Activated T-cell treated with anti-CD3 and anti-CD28 coated beads, Interleukin-2, amount 50 U/mL, for 72 hours (primary cell): ENCODE data around the gene RNF181. TPM values are rescaled to one million over a fixed set of nuclear protein-coding genes. Genes with fewer than 3 reads are reported as not detected.

Experiments
- ATAC-seq, 2 donors: fragments of 150-1000 bp; cut with Tn5 transposase; replicated peaks in 1 of 2; 2 replicates each; pipeline ENCODE4 v1.10.0; 2021; ENCODE audit warnings: moderate library complexity in 2 of 2, mild to moderate bottlenecking in 1 of 2
- DNase-seq, 2 donors: peaks; one replicate each; pipeline ENCODE4 v3.0.0; 2021 to 2022; ENCODE audit warnings: mixed read lengths in 1 of 2
- H3K27ac Mint-ChIP-seq: one replicate; pipeline ENCODE4 v1.8.0; 2022; ENCODE audit warnings: mild to moderate bottlenecking, moderate library complexity, mixed read lengths
- H3K27me3 Mint-ChIP-seq: one replicate; pipeline ENCODE4 v1.8.0; 2022; ENCODE audit warnings: low read depth, mixed read lengths
- H3K36me3 Mint-ChIP-seq, 2 donors: one replicate each; pipeline ENCODE4 v1.8.0; 2022; ENCODE audit warnings: mixed read lengths in 2 of 2, mild to moderate bottlenecking in 1 of 2; ENCODE audit not compliant: insufficient read depth in 2 of 2
- H3K4me1 Mint-ChIP-seq: one replicate; pipeline ENCODE4 v1.8.0; 2022; ENCODE audit warnings: low read depth, mixed read lengths
- H3K4me3 Mint-ChIP-seq, 2 donors: one replicate each; pipeline ENCODE4 v1.8.0; 2022; ENCODE audit warnings: mild to moderate bottlenecking in 2 of 2, mixed read lengths in 2 of 2, moderate library complexity in 2 of 2
- H3K9me3 Mint-ChIP-seq, 2 donors: one replicate each; pipeline ENCODE4 v1.8.0; 2022; ENCODE audit warnings: mixed read lengths in 2 of 2
- total RNA-seq, 2 donors: library from RNA; stranded (reverse); gene quantifications; one replicate each; pipeline ENCODE4 v1.2.3, GENCODE V29; 2022

Gene RNF181
- total RNA-seq = 100 to 1,000 TPM; 114 to 129 TPM

DNA sequence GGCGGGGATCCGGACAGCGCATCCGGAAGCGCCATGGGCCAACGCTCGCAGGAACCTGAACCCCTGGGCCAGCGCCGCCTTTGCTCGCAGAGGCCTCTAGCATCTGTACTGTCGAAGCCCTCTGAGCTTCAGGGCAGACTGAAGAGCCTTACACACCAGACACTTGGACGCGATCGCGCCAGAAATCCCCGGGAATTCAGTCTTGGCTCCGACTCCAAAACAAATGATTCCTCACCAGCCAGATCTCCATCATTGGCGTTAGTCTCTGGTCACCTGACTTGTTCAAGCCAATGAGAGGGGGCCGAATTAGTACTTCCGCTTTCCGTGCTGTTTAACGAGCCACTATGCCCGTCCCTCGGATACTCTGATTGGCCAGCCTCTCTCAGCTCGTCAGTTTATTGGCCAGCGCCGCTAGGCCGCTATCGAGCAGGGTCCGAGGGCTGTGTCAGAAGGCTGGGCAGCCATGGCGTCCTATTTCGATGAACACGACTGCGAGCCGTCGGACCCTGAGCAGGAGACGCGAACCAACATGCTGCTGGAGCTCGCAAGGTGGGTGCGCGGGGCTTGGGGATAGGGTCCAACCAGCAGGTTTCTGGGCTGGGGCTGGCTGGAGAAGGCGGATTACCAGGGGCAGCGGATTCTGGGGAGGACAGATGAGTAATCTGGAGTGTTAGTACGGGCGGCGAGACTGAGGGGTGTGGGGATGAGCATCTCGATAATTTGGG, at the start of gene RNF181:
Gene RNF181 (plus strand): TSS at position 445 of the 725 bp plus-strand sequence. CDS start 19 bp downstream, at position 464.
- peaks cover 2 to 6% of the 10 kb centered on the region in 2 donors for H3K36me3 Mint-ChIP-seq

GRCh38 chr2:85545780-85546240, 49.7 kb upstream of the RNF181 start:
- Mint-ChIP-seq H3K27me3 (no peaks in the 10 kb centered on the region), H3K4me1 (peaks cover 32% of the 10 kb centered on the region), H3K4me3 (no peak overlapping the region), H3K36me3 (peaks cover 24 to 44% of the 10 kb centered on the region in 2 donors), H3K9me3 (no peaks in the 10 kb centered on the region), H3K27ac (peak overlapping the region; percentile 86)
- peak in 1 of 2 donors; percentile 18 for ATAC-seq
- no peak for DNase-seq

More for the DNA sequence above, at the start of gene RNF181:
- DNase-seq (peak; percentile 91 to 94), ATAC-seq (peak; percentile 99)
- peaks cover 37% of the 10 kb centered on the region for H3K4me1 Mint-ChIP-seq
- peak within 1 kb of the TSS; percentile 93 for H3K27ac Mint-ChIP-seq
- no peaks in the 10 kb centered on the region for H3K27me3 Mint-ChIP-seq
- H3K4me3 Mint-ChIP-seq = peak within 1 kb of the TSS; percentile 96 to 100
- no peaks in the 10 kb centered on the region for H3K9me3 Mint-ChIP-seq

GRCh38 chr2:85547089-85547858, 48.3 kb upstream of the RNF181 start:
- Mint-ChIP-seq H3K27ac (peak overlapping the region; percentile 49), H3K4me1 (peaks cover 17% of the 10 kb centered on the region), H3K4me3 (no peak overlapping the region), H3K27me3 (no peaks in the 10 kb centered on the region), H3K9me3 (no peaks in the 10 kb centered on the region), H3K36me3 (peaks cover 23 to 36% of the 10 kb centered on the region in 2 donors)
- ATAC-seq (peak in 1 of 2 donors; percentile 17), DNase-seq (no peak)

DNA sequence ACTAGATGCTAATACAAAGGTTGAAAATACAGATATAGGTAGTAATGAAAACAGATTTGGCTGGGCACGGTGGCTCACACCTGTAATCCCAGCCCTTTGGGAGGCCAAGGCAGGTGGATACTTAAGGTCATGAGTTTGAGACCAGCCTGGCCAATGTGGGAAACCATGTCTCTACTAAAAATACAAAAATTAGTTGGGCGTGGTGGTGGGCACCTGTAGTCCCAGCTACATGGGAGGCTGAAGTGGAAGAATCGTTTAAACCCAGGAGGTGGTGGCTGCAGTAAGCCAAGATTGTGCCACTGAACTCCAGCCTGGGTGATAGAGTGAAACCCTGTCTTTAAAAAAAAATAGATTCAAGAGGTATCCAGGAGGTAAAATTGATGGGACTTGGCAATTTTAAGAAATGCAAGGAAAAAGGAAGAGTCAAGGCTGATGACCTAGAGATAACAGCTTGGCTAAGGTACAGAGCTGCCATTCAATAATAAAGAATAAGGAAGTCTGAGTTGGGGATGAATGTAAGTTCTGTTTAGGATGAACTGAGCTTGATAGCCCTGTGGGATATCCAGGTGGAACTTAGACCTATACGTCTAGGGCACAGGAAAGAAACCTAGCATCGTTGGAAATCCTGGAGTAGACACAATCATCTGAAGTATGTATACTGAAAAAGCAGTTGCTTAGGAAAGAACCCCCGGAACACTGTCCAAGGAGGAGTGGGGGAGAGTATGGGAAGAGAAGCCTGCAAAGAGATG, 47.5 kb upstream of the RNF181 start:
- peak overlapping the region; percentile 49 for H3K27ac Mint-ChIP-seq
- DNase-seq (no peak), ATAC-seq (peak in 1 of 2 donors; percentile 6)
- no peaks in the 10 kb centered on the region for H3K9me3 Mint-ChIP-seq
- peaks cover 10% of the 10 kb centered on the region for H3K4me1 Mint-ChIP-seq
- peaks cover 17 to 29% of the 10 kb centered on the region in 2 donors for H3K36me3 Mint-ChIP-seq
- no peaks in the 10 kb centered on the region for H3K27me3 Mint-ChIP-seq
- no peak overlapping the region for H3K4me3 Mint-ChIP-seq

DNA sequence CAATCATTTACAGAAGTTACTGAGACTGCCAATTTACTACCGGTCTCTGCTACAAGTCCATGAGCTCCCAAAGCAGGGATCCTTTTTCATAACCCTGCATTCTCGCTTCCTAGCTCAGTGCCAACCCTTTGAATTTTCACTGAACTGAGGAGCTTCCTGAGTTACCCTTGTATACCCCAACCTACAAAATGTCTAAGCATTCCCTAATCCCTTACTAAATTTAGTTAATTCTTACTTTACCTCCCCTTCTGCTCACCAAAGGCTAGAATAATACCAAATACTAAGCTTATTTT, 47.0 kb upstream of the RNF181 start:
- H3K9me3 Mint-ChIP-seq = no peaks in the 10 kb centered on the region
- no peak for ATAC-seq
- peaks cover 16 to 24% of the 10 kb centered on the region in 2 donors for H3K36me3 Mint-ChIP-seq
- H3K27ac Mint-ChIP-seq = peak overlapping the region; percentile 49
- no peak overlapping the region for H3K4me3 Mint-ChIP-seq
- no peaks in the 10 kb centered on the region for H3K27me3 Mint-ChIP-seq
- H3K4me1 Mint-ChIP-seq = peaks cover 5% of the 10 kb centered on the region
- DNase-seq = no peak

DNA sequence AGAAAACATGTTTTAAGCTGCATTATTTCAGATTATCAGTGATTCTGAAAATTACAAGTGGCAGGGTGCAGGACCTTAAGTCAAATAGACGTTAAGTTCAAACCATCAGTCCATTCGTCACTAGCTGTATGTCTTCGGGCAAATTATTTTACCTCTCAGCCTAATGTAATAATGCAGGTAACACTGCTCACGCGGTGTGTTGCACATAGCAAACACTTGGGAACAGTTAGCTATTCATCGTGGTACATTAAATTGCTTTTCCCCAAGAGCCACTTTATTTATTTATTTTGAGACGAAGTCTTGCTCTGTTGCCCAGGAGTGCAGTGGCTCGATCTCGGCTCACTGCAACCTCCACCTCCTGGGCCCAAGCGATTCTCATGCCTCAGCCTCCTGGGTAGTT, 46.5 kb upstream of the RNF181 start:
- no peak overlapping the region for H3K27ac Mint-ChIP-seq
- no peaks in the 10 kb centered on the region for H3K9me3 Mint-ChIP-seq
- H3K27me3 Mint-ChIP-seq = no peaks in the 10 kb centered on the region
- peaks cover 3% of the 10 kb centered on the region for H3K4me1 Mint-ChIP-seq
- DNase-seq (no peak), ATAC-seq (no peak)
- no peak overlapping the region for H3K4me3 Mint-ChIP-seq
- H3K36me3 Mint-ChIP-seq = peaks cover 13 to 19% of the 10 kb centered on the region in 2 donors

DNA sequence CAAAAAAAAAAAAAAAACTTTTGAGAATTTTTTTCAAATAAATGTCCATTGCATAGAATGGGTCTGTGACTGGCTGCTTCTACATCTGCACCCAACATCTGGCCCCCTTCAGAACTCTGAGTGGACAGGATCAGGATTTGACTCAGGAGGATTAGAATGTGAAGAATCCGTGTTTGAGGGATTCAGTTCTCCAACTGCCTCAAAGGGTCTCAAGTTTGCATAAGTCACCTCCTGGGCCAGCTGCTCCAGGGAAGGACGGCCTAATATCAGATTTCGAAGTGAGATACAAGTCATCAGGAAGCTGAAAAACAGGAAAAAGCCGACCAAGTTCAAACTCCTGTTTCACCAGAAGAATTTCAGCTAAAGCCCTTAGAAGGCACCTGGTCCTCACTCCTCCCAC, 45.7 kb upstream of the RNF181 start:
- no peaks in the 10 kb centered on the region for H3K4me1 Mint-ChIP-seq
- DNase-seq (no peak), ATAC-seq (no peak)
- no peak overlapping the region for H3K4me3 Mint-ChIP-seq
- H3K36me3 Mint-ChIP-seq = peaks cover 10 to 12% of the 10 kb centered on the region in 2 donors
- peak overlapping the region; percentile 71 for H3K27ac Mint-ChIP-seq
- no peaks in the 10 kb centered on the region for H3K27me3 Mint-ChIP-seq
- no peaks in the 10 kb centered on the region for H3K9me3 Mint-ChIP-seq

DNA sequence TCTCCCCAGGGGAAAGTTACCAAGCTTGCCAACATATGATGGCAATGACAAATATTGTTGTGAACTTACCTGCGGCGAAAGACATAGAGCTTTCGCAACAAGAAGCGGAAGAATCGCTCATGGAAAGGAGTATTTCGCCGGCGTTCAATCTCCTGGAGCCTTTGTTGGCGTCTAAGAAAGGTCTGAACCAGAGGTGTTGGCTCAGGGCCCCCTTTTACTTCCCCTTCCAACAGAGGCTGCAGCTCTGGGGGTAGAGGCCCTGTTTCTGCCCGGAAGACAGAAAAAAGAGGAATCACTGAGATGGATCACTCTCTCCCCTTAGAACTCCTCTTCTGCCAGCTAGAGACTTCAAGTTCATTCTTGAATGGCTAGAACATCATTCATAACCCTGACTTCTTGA, 45.1 kb upstream of the RNF181 start:
- ATAC-seq = no peak
- H3K27ac Mint-ChIP-seq = no peak overlapping the region
- no peaks in the 10 kb centered on the region for H3K27me3 Mint-ChIP-seq
- DNase-seq = no peak
- peaks cover 8% of the 10 kb centered on the region in 2 donors for H3K36me3 Mint-ChIP-seq
- H3K4me3 Mint-ChIP-seq = no peak overlapping the region
- no peaks in the 10 kb centered on the region for H3K4me1 Mint-ChIP-seq
- no peaks in the 10 kb centered on the region for H3K9me3 Mint-ChIP-seq

- Mint-ChIP-seq H3K36me3 (peaks cover 8 to 9% of the 10 kb centered on the region in 2 donors), H3K4me1 (no peaks in the 10 kb centered on the region), H3K27ac (peak overlapping the region; percentile 55), H3K27me3 (no peaks in the 10 kb centered on the region), H3K9me3 (no peaks in the 10 kb centered on the region), H3K4me3 (no peak overlapping the region)
- DNase-seq (peak; percentile 84 to 87), ATAC-seq (peak; percentile 51 to 70)
These were observed 43.6 kb upstream of the RNF181 start for GRCh38 chr2:85551698-85552678.

DNA sequence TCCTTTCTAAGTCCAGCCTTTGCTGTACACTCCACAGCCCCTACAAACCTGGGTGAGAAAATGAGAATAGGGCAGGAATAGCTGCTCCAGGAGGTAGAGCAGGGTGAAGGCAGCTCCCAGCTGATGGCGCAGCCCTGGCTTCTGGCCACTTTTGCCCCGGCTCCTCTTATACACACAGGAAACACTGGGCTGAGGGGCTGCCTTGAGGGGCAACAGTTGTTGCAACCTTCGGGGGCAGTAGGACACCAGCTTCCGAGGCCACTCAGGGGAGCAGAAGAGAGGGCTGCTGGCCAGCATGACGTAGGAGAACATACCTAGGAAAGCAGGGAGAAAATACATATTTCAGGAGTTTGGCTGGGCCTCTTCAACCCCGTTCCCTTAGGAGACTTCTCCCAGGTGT, 42.4 kb upstream of the RNF181 start:
- DNase-seq (no peak), ATAC-seq (peak in 1 of 2 donors; percentile 7)
- Mint-ChIP-seq H3K4me3 (no peak overlapping the region), H3K27me3 (no peaks in the 10 kb centered on the region), H3K9me3 (no peaks in the 10 kb centered on the region), H3K4me1 (peaks cover 3% of the 10 kb centered on the region), H3K36me3 (peaks cover 8 to 14% of the 10 kb centered on the region in 2 donors), H3K27ac (no peak overlapping the region)

GRCh38 chr2:85554980-85555612, 40.4 kb upstream of the RNF181 start:
- Mint-ChIP-seq H3K27ac (peak overlapping the region; percentile 49), H3K9me3 (no peaks in the 10 kb centered on the region), H3K27me3 (no peaks in the 10 kb centered on the region), H3K36me3 (peaks cover 8 to 16% of the 10 kb centered on the region in 2 donors), H3K4me1 (peaks cover 21% of the 10 kb centered on the region), H3K4me3 (no peak overlapping the region)
- no peak for ATAC-seq
- no peak for DNase-seq

DNA sequence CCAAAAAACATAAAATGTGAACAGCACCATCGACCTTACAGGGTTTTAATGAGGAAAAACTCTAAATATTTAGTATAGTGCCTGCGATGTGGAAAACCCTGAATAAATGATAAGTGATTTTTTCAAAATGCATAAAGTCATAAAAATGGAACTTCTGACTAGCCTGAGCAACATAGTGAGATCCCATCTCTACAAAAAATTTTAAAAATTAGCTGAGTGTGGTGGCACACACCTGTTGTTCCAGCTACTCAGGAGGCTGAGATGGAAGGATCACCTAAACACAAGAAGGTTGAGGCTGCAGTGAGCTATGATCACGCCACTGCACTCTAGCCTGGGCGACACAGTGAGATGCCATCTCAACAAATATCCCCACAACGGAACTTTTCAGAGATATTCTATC, 38.4 kb upstream of the RNF181 start:
- Mint-ChIP-seq H3K36me3 (peaks cover 2 to 10% of the 10 kb centered on the region in 2 donors), H3K4me1 (peaks cover 36% of the 10 kb centered on the region), H3K27ac (no peak overlapping the region)

More for the DNA sequence above, 38.4 kb upstream of the RNF181 start:
- no peaks in the 10 kb centered on the region for H3K27me3 Mint-ChIP-seq
- ATAC-seq (no peak), DNase-seq (no peak)
- H3K9me3 Mint-ChIP-seq = no peaks in the 10 kb centered on the region
- no peak overlapping the region for H3K4me3 Mint-ChIP-seq
